HCT116 (cell line): ENCODE data around the gene RAB4B. TPM values are rescaled to one million over a fixed set of nuclear protein-coding genes. Genes with fewer than 3 reads are reported as not detected.
"Not testable (repeated sequence)": the region's sequence is repeated elsewhere in the genome, so short reads cannot be mapped to it uniquely, and the experiment has no call there.

ENCODE experiments used
- ATAC-seq: fragments of 200-7000 bp; cut with Tn5 transposase; 2 replicates; pipeline ENCODE4 v1.9.1; 2020; ENCODE audit warnings: mild to moderate bottlenecking, moderate library complexity
- BruUV-seq: library from RNA; stranded (reverse); fragments of 400-500 nt; replicated peaks from 2 replicates; lab custom pipeline; 2021; lab: Mats Ljungman, UMichigan
- CTCF ChIA-PET: fragments of 300-600 bp; sonication (Branson Sonifier 250); formaldehyde crosslinking; loops from one replicate; lab custom pipeline; 2021; ENCODE audit warnings: antibody characterized with exemption; lab: Charles Lee
- POLR2A ChIA-PET: fragments of 300-600, 350-600 bp; sonication (Branson Sonifier 250); formaldehyde crosslinking; loops from one replicate; lab custom pipeline; 2021; ENCODE audit warnings: antibody characterized with exemption; lab: Charles Lee
- RAD21 ChIA-PET, 2 experiments: fragments of 300-600 bp; sonication (Branson Sonifier 250); formaldehyde crosslinking; loops; one replicate each; lab custom pipeline; 2023; ENCODE audit warnings: low total read pairs in 2 of 2; ENCODE audit not compliant: uncharacterized antibody in 2 of 2, unreplicated experiment in 2 of 2, low non-redundant PET in 1 of 2; lab: Charles Lee
- DNase-seq: peaks from one replicate; pipeline ENCODE4 v3.0.0-alpha.2; 2010; ENCODE audit warnings: low read depth, low spot score
- H2AFZ ChIP-seq: fragments of 200-600 bp; shearing (Covaris generic), sonication (generic); 2 replicates; pipeline ENCODE4 v1.6.1; 2017; ENCODE audit warnings: low read depth, mixed run types, mixed read lengths, antibody characterized with exemption, low read length; ENCODE audit not compliant: poor library complexity, severe bottlenecking
- H3K27ac ChIP-seq: 2 replicates; pipeline ENCODE4 v1.5.1; 2012; ENCODE audit warnings: low read depth, low read length
- H3K27me3 ChIP-seq: fragments of 200-600 bp; sonication (generic); 2 replicates; pipeline ENCODE4 v1.6.1; 2016; ENCODE audit warnings: mixed run types, low read length, mixed read lengths; ENCODE audit not compliant: insufficient read depth
- H3K36me3 ChIP-seq, 2 experiments: fragments of 200-500 bp in 1 of 2; fragments of 200-600 bp in 1 of 2; sonication (Bioruptor generic) in 1 of 2; sonication (generic) in 1 of 2; 2 replicates each; pipeline versions ENCODE4 v1.5.1 to v1.6.1; 2014 to 2016; ENCODE audit warnings: low read length in 2 of 2, inconsistent platforms in 1 of 2, mixed read lengths in 1 of 2, mixed run types in 1 of 2; ENCODE audit not compliant: insufficient read depth in 2 of 2, control insufficient read depth in 1 of 2
- H3K4me1 ChIP-seq, 2 experiments: fragments of 200-600 bp in 1 of 2; sonication (generic) in 1 of 2; 2 replicates each; pipeline versions ENCODE4 v1.5.1 to v1.6.1; 2012 to 2017; ENCODE audit warnings: low read length in 2 of 2, inconsistent platforms in 1 of 2, mild to moderate bottlenecking in 1 of 2, mixed read lengths in 1 of 2, mixed run types in 1 of 2, moderate library complexity in 1 of 2; ENCODE audit not compliant: insufficient read depth in 2 of 2, control insufficient read depth in 1 of 2
- H3K4me2 ChIP-seq: fragments of 200-600 bp; sonication (generic); 2 replicates; pipeline ENCODE4 v1.6.1; 2017; ENCODE audit warnings: mixed run types, low read length, mixed read lengths
- H3K4me3 ChIP-seq, 2 experiments: fragments of 200-600 bp in 1 of 2; sonication (generic) in 1 of 2; replicated peaks in 1 of 2; 2 replicates each; pipeline ENCODE4 v1.5.1; 2011 to 2016; ENCODE audit warnings: low read length in 2 of 2, control low read depth in 1 of 2, low read depth in 1 of 2, mild to moderate bottlenecking in 1 of 2, mixed read lengths in 1 of 2, mixed run types in 1 of 2
- H3K79me2 ChIP-seq: fragments of 200-600 bp; sonication (generic); 2 replicates; pipeline ENCODE4 v1.6.1; 2017; ENCODE audit warnings: mild to moderate bottlenecking, mixed run types, low read length, moderate library complexity, mixed read lengths; ENCODE audit not compliant: insufficient read depth
- H3K9ac ChIP-seq: fragments of 200-600 bp; sonication (generic); 2 replicates; pipeline ENCODE4 v1.6.1; 2016; ENCODE audit warnings: low read length, mixed read lengths
- H3K9me2 ChIP-seq: fragments of 200-600 bp; sonication (generic), shearing (Covaris generic); 2 replicates; pipeline ENCODE4 v1.6.1; 2017; ENCODE audit warnings: mixed run types, mild to moderate bottlenecking, moderate library complexity; ENCODE audit not compliant: insufficient read depth
- H3K9me3 ChIP-seq, 2 experiments: fragments of 200-500 bp in 1 of 2; fragments of 200-600 bp in 1 of 2; sonication (Bioruptor generic) in 1 of 2; sonication (generic) in 1 of 2; 2 replicates each; pipeline ENCODE4 v1.6.1; 2014 to 2017; ENCODE audit warnings: low read length in 2 of 2, mixed read lengths in 2 of 2, inconsistent platforms in 1 of 2, low read depth in 1 of 2, mild to moderate bottlenecking in 1 of 2, mixed run types in 1 of 2, moderate library complexity in 1 of 2; ENCODE audit not compliant: control insufficient read depth in 1 of 2, insufficient read depth in 1 of 2
- H4K20me1 ChIP-seq: fragments of 200-600 bp; sonication (generic), shearing (Covaris generic); 2 replicates; pipeline ENCODE4 v1.6.1; 2017; ENCODE audit warnings: mixed run types, mild to moderate bottlenecking, moderate library complexity; ENCODE audit not compliant: insufficient read depth
- CEBPB ChIP-seq: IDR thresholded peaks from 2 replicates; pipeline ENCODE4 v1.6.1; 2012; ENCODE audit warnings: low read depth
- EGR1 ChIP-seq: IDR thresholded peaks from 2 replicates; pipeline ENCODE4 v1.6.1; 2012; ENCODE audit warnings: low read depth
- POLR2AphosphoS5 ChIP-seq: IDR thresholded peaks from 2 replicates; pipeline ENCODE4 v1.6.1; 2011; ENCODE audit warnings: mild to moderate bottlenecking, low read depth, low read length, moderate library complexity
- intact Hi-C: fragments of 100-400 bp; cut with micrococcal nuclease; formaldehyde crosslinking; loops from 2 replicates; pipeline ENCODE4 v1.10.0; 2022
- total RNA-seq: library from RNA; stranded (reverse); gene quantifications from one replicate; pipeline ENCODE4 v1.2.1, GENCODE V29; 2021; ENCODE audit not compliant: unreplicated experiment

Gene RAB4B
- total RNA-seq, 1 experiment from 2014 or later, result 18.7 TPM

DNA sequence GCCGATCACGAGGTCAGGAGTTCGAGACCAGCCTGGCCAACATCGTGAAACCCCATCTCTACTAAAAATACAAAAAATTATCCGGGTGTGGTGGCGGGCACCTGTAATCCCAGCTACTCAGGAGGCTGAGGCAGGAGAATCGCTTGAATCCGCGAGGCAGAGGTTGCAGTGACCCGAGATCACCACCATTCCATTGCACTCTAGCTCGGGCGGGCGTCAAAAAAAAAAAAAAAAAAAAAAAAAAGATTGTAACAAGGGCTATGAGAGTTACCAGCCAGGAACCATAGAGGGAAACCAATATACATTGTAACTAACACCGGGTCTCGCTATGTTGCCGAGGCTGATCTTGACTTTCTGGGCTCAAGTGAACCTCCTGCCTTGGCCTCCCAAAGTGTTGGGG lies 45.7 kb upstream of the RAB4B start:
- ATAC-seq, H3K27me3 ChIP-seq, H4K20me1 ChIP-seq, H3K27ac ChIP-seq, RAD21 ChIA-PET, POLR2A ChIA-PET, H3K79me2 ChIP-seq, DNase-seq, H3K4me2 ChIP-seq, BruUV-seq, intact Hi-C loops, H2AFZ ChIP-seq, H3K4me3 ChIP-seq, H3K9me3 ChIP-seq, H3K9me2 ChIP-seq, H3K9ac ChIP-seq: not testable (repeated sequence)
- H3K4me1 ChIP-seq, result peaks cover 5 to 12% of the 10 kb centered on the region in 2 experiments; a peak in 3 of 4 replicates
- H3K36me3 ChIP-seq, result peaks cover 22 to 25% of the 10 kb centered on the region in 2 experiments
- CTCF ChIA-PET, result interaction anchor here (1.0 kb wide), 1 partner anchor 12 kb away, joined by 3 read pairs; no protein-coding TSS in a partner anchor

- H3K79me2 ChIP-seq, result no peaks in the 10 kb centered on the region
- ATAC-seq, result no peak
- peaks cover 5 to 12% of the 10 kb centered on the region in 2 experiments; a peak in 3 of 4 replicates for H3K4me1 ChIP-seq
- TF ChIP-seq CEBPB (no peak), EGR1 (no peak), POLR2AphosphoS5 (no peak)
- no peak overlapping the region for H3K9ac ChIP-seq
- H2AFZ ChIP-seq, result no peak overlapping the region
- peaks cover 17 to 23% of the 10 kb centered on the region in 2 experiments for H3K36me3 ChIP-seq
- BruUV-seq, result no TSS peak
- RAD21 ChIA-PET, result no interaction called here
- H3K9me2 ChIP-seq, result no peaks in the 10 kb centered on the region
- H3K4me2 ChIP-seq, result no peak overlapping the region
- CTCF ChIA-PET, result no interaction called here
- H3K27me3 ChIP-seq, result no peaks in the 10 kb centered on the region
- H4K20me1 ChIP-seq, result no peaks in the 10 kb centered on the region
- H3K9me3 ChIP-seq, result no peaks in the 10 kb centered on the region
- no peak overlapping the region for H3K4me3 ChIP-seq
- DNase-seq, result no peak
- intact Hi-C loops, result no loop called here
- POLR2A ChIA-PET, result no interaction called here
- H3K27ac ChIP-seq, result no peak overlapping the region
Observed at GRCh38 chr19:40733149-40733548, 44.9 kb upstream of the RAB4B start.
